Measurements from ENCODE around the gene KLF1.

KLF1 gene

DNA sequence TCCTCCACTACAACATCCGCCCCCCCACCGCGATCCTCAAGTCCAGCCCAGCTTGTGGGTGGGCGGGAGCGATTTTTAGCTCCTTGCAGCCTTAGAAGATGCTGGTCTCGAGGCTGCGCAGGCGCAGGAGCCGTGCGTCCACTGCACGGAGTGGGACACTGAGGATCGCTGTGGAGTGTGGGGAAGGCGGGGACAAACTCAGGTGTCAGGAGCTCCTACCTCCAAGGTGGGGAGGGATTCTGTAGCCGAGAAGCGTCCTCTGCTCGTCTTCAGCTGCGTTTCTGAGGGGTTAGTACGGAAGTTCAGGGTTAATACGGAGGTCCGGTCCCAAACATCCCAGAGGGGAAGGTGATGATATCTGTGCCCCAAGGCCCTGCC is 52.4 kb downstream of the KLF1 start, which contains the start of gene RTBDN:
TSS of gene RTBDN (minus strand) at position 14 of the 378 bp plus-strand sequence. CDS start 4,600 bp downstream, outside the sequence.
- TF ChIP-seq EZH2phosphoT487 (IDR thresholded peaks at IDR 0.05; ENCODE audit: borderline replicate concordance, low read length) = no peak
- TF ChIP-seq, protein P1, sequence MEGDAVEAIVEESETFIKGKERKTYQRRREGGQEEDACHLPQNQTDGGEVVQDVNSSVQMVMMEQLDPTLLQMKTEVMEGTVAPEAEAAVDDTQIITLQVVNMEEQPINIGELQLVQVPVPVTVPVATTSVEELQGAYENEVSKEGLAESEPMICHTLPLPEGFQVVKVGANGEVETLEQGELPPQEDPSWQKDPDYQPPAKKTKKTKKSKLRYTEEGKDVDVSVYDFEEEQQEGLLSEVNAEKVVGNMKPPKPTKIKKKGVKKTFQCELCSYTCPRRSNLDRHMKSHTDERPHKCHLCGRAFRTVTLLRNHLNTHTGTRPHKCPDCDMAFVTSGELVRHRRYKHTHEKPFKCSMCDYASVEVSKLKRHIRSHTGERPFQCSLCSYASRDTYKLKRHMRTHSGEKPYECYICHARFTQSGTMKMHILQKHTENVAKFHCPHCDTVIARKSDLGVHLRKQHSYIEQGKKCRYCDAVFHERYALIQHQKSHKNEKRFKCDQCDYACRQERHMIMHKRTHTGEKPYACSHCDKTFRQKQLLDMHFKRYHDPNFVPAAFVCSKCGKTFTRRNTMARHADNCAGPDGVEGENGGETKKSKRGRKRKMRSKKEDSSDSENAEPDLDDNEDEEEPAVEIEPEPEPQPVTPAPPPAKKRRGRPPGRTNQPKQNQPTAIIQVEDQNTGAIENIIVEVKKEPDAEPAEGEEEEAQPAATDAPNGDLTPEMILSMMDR (IDR thresholded peaks at IDR 0.05; ENCODE audit: low read depth, low read length, poor library complexity, severe bottlenecking) = no peak
- Histone ChIP-seq H3K4me3 (ENCODE audit: low read length) (peak within 1 kb of the TSS; percentile 73), H3K27me3 (ENCODE audit: control insufficient read depth, low read length) (peaks cover 42% of the 10 kb centered on the region), H4K20me1 (ENCODE audit: control insufficient read depth, insufficient read depth, low read depth, low read length) (no peaks in the 10 kb centered on the region), H3K9me2 (replicated peaks; ENCODE audit: control insufficient read depth, low read length) (no peaks in the 10 kb centered on the region), H3K4me2 (ENCODE audit: low read length) (peak within 1 kb of the TSS; percentile 71), H3K79me2 (ENCODE audit: control insufficient read depth, low read length) (no peaks in the 10 kb centered on the region), H3K4me1 (ENCODE audit: control insufficient read depth, low read length) (peaks cover 55% of the 10 kb centered on the region), H3K36me3 (ENCODE audit: control insufficient read depth, low read length) (no peaks in the 10 kb centered on the region), H3K27ac (ENCODE audit: low read depth, low read length) (no peak within 1 kb of the TSS), H3K9me3 (ENCODE audit: control insufficient read depth, insufficient read depth, low read length) (no peaks in the 10 kb centered on the region), H3F3A (ENCODE audit: control insufficient read depth, insufficient read depth) (peaks cover 18% of the 10 kb centered on the region)
